LNCaP clone FGC (cell line): Measurements from ENCODE around the gene GGN.
"Not testable (repeated sequence)": the region's sequence is repeated elsewhere in the genome, so short reads cannot be mapped to it uniquely, and the experiment has no call there.

Experiments
- DNase-seq: peaks from one replicate; pipeline ENCODE4 v3.0.0-alpha.2; 2011; ENCODE audit warnings: low read depth
- H3K4me3 ChIP-seq: 2 replicates; pipeline ENCODE4 v1.5.1; 2011; ENCODE audit warnings: mild to moderate bottlenecking, low read depth, low read length, control low read depth
- CTCF ChIP-seq: IDR thresholded peaks from 2 replicates; pipeline ENCODE4 v1.5.1; 2012; ENCODE audit warnings: mild to moderate bottlenecking; ENCODE audit not compliant: control insufficient read depth, insufficient read depth; ENCODE audit errors: extremely low read depth

GGN gene

GRCh38 chr19:38420935-38421334, 33.1 kb upstream of the GGN start:
- no peak for DNase-seq
- no peak for TF ChIP-seq CTCF
- H3K4me3 ChIP-seq = no peak overlapping the region

DNA sequence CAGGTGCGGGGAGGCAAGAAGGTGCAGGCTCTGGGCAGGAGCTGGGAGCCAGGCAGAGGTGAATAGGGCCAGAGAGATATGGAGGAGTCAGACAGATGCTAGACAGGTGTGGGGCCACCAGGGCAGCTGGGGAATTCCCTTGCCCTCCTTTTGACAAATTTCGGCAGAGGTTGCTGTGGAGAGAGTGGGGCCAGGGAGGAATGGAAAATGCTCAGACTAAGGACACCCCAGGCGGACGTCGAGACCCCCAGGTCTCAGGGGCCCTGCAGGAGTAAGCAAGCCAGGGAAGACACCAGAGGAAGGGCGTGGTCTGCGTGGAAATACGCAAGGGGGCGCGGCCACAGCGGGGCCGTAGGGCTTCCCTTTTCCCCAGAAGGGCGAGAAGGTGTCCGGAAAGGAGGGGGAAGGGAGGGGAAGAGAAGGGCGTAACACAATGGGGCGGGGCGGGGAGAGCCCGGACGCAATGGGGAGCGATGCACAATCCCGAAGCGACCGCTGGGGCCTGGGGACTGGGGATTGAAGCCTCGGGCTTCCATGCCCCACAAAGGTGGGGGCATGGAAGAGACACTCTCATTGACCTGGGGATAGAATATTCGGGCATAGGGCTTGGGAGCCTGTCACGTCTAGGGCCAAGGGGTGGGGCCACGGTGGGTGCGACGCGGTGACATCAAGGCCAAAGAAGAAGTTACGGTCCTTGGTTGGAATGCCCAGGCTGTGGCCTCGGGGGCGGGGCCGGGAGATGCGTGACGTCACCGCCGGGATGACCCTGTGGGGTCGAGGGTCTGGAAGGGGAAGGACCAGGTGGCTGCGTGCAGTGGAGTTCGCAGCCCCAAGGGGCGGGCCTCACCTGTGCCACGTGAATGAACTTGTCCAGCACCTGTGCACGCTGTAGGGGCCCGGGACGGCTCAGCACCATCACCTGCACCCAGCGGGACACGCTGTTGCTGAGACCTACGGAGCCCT, 30.0 kb upstream of the GGN start:
- no peak overlapping the region for H3K4me3 ChIP-seq
- no peak for TF ChIP-seq CTCF
- DNase-seq = no peak

DNA sequence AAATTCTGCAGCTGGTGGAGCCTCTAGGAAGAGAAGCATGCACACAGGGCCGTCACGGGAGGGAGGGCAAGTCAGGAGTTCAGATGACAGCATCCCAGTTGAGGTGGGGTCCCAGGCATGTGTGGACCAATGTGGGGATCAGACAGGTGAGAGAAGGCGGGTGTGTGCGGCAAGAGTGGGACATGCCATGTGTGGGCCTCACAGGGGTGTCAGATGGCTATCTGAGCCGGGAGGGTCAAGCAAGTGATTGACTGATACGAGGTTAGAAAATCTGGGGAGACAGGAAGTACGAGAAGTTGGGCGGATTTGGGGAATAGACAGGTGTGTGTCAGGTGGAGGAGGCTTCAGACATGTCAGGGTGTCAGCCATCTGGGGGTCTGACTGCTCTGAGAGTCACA, 29.3 kb upstream of the GGN start:
- TF ChIP-seq CTCF = no peak
- no peak for DNase-seq
- H3K4me3 ChIP-seq = no peak overlapping the region

- no peak for TF ChIP-seq CTCF
- H3K4me3 ChIP-seq = no peak overlapping the region
- DNase-seq = no peak
Observed at GRCh38 chr19:38413416-38413815, 25.6 kb upstream of the GGN start.

DNA sequence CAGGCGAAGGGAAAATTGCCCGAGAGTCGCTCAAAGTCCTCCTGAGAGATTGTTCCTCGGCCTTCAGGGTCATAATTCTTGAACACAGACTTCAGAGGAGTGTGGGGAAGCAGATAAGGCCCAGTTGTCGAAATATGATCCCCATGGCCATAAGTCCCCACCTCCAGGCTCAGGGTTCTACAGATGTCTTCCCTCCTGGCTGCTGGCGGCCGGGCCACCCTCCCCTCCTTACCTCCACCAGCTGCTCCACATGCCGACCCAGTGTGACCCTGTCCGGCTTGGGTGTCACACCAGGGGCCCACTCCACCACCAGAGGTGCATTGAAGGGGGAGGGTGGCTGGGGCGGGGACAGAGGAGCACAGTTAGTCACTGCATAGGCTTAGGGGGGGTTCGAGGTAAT, 25.1 kb upstream of the GGN start:
- no peak for TF ChIP-seq CTCF
- no peak overlapping the region for H3K4me3 ChIP-seq
- DNase-seq = no peak

DNA sequence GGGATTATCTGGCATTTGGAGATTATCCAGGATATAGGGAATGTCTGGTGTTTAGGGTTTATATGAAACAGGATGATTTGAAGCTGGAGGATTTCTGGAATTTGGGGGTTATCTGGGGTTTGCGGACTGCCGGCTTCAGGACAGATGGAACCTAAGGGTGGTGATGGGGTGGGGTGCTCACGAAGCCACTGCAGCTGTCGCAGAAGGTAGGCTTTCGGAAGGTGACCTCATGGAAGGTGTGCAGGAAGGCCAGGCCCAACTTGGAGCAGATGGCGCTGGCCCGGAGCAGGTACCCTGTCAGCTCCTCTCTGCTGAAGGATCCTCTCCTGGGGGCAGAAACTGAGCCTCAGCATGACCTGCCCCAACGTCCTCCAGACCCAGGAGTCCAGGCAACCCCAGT, 24.7 kb upstream of the GGN start:
- TF ChIP-seq CTCF = no peak
- DNase-seq = no peak

DNA sequence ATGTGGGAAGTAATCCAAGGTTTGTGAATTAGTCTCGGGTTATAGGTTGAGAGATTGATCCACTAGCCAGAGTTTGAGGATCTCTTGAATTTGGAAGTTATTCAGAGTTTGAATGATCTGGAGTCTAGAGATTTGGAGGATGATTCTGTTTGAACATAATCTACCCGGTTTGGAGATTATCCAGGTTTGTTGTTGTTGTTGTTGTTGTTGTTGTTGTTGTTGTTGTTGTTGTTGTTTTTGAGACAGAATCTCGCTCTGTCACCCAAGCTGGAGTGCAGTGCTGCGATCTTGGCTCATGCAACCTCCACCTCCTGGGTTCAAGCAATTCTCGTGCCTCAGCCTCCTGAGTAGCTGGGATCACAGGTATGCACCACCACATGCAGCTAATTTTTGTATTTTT, 24.1 kb upstream of the GGN start:
- DNase-seq, H3K4me3 ChIP-seq: not testable (repeated sequence)

More for the DNA sequence above, 24.7 kb upstream of the GGN start:
- H3K4me3 ChIP-seq = no peak overlapping the region
